Measurements from ENCODE around the gene DAP. TPM values are rescaled to one million over a fixed set of nuclear protein-coding genes. Genes with fewer than 3 reads are reported as not detected.

Gene DAP
- total RNA-seq, 6 donors from 2014 or later, result 38.8 to 101 (median 77.6) TPM

DNA sequence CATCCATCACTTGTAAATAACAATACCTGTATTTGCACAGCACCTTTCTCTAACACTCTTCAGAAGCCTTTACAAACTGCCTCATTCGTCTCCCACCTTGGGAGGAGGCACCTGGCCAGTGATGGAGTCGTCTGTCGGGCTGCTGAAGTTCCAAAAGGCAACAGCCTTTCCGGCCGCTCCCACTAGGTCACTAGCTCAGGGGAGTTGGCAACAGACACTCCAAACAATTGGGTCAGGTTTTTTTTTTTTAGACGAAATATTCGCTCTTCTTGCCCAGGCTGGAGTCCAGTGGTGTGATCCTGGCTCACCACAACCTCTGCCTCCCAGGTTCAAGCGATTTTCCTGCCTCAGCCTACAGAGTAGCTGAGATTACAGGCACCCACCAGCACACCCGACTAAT, 4.0 kb downstream of the DAP start:
- ATAC-seq (ENCODE audit: low FRiP score in 2 of 2), result no peak
- no peak for DNase-seq
- no peak for TF ChIP-seq POLR2A (IDR thresholded peaks at IDR 0.05)
- no peak for TF ChIP-seq POLR2AphosphoS5 (IDR thresholded peaks at IDR 0.05)
- 87 to 89% methylated on average over 9 of the region's 9 CpGs for WGBS, 2 donors
- no peak overlapping the region for H3K27ac ChIP-seq
- no peaks in the 10 kb centered on the region for H3K9me3 ChIP-seq
- no peak overlapping the region for H3K4me3 ChIP-seq
- H3K36me3 ChIP-seq, result peaks cover 0 to 15% (median 3%) of the 10 kb centered on the region in 4 donors
- peaks cover 13 to 44% (median 27%) of the 10 kb centered on the region in 4 donors for H3K4me1 ChIP-seq
- no peaks in the 10 kb centered on the region for H3K27me3 ChIP-seq

DNA sequence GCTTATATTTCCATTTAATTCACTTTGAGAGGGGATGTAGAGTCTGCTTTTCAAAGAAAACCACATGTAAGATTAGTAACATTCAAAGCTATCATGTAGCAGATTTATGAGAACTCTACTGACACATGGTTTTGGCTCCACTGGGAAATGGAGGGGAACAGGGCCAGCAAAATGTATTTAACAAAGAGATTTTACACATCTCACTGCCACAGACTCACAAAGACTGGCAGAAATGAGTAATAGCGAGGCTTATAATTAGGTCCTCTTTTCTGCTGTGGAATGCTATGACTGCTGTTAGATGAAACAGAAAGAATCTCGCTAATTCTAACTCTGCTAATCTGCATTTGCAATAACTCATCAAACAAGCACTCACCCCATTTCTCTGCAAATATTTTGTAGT, 4.5 kb downstream of the DAP start:
- TF ChIP-seq EP300 (IDR thresholded peaks at IDR 0.05) (no peak), POLR2AphosphoS5 (IDR thresholded peaks at IDR 0.05) (no peak), POLR2A (IDR thresholded peaks at IDR 0.05) (no peak)
- TF ChIP-seq, protein P1, sequence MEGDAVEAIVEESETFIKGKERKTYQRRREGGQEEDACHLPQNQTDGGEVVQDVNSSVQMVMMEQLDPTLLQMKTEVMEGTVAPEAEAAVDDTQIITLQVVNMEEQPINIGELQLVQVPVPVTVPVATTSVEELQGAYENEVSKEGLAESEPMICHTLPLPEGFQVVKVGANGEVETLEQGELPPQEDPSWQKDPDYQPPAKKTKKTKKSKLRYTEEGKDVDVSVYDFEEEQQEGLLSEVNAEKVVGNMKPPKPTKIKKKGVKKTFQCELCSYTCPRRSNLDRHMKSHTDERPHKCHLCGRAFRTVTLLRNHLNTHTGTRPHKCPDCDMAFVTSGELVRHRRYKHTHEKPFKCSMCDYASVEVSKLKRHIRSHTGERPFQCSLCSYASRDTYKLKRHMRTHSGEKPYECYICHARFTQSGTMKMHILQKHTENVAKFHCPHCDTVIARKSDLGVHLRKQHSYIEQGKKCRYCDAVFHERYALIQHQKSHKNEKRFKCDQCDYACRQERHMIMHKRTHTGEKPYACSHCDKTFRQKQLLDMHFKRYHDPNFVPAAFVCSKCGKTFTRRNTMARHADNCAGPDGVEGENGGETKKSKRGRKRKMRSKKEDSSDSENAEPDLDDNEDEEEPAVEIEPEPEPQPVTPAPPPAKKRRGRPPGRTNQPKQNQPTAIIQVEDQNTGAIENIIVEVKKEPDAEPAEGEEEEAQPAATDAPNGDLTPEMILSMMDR (IDR thresholded peaks at IDR 0.05), result no peak
- H3K9me3 ChIP-seq, result no peaks in the 10 kb centered on the region
- H3K4me3 ChIP-seq, result no peak overlapping the region
- ATAC-seq (ENCODE audit: low FRiP score in 2 of 2), result no peak
- WGBS, 2 donors, result 72 to 73% methylated on average over 2 of the region's 2 CpGs
- H3K36me3 ChIP-seq, result peaks cover 0 to 15% (median 3%) of the 10 kb centered on the region in 4 donors
- H3K27ac ChIP-seq, result no peak overlapping the region
- DNase-seq, result no peak
- H3K27me3 ChIP-seq, result no peaks in the 10 kb centered on the region
- H3K4me1 ChIP-seq, result peaks cover 13 to 39% (median 27%) of the 10 kb centered on the region in 4 donors

DNA sequence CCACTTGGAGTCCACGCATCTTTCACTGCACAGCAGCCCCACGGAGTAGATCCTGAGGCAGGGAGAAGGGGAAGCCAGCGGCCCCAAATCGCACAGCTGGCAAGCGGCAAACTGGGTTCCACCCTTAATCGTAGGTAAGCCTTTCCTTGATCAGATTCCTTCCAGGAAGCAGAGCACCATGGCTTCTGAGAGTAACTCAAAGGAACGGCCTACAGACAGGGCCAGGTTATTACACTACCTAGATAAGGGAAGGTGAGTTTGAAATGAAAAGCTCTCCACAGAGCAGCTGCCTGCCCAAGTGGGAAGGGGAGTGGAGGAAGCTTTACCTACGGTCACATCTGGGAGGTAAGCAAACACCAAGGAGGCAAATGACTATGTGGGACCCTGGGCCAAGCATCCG, 7.9 kb downstream of the DAP start:
- no peaks in the 10 kb centered on the region for H3K27me3 ChIP-seq
- 94 to 95% methylated on average over 5 to 9 of the region's 9 CpGs for WGBS, 2 donors
- DNase-seq (no peak), ATAC-seq (ENCODE audit: low FRiP score in 2 of 2) (no peak)
- H3K36me3 ChIP-seq, result peaks cover 0 to 31% (median 9%) of the 10 kb centered on the region in 4 donors
- no peaks in the 10 kb centered on the region for H3K9me3 ChIP-seq
- no peak overlapping the region for H3K27ac ChIP-seq
- no peak overlapping the region for H3K4me3 ChIP-seq
- no peak for TF ChIP-seq POLR2AphosphoS5 (IDR thresholded peaks at IDR 0.05)
- peaks cover 1 to 18% (median 9%) of the 10 kb centered on the region in 4 donors for H3K4me1 ChIP-seq

DNA sequence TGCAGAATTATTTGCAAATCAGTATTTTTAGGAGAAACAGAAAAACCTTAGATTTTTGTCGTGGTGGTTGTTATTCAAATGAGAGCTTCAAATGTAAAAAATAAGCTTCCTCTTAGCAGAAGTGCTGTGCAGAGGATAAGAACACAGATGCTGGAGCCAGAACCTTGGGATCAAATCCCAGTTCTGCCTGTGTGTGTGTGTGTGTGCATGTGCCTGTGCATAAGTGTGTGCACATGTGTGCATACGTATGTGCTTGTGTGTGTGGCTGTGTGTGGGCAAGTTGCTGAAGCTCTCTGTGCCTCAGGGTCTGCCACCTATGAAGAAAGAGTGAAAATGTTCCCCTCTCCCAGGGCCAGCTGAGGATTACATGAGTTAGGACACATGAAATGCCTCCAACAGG, 8.6 kb downstream of the DAP start:
- no peak for TF ChIP-seq POLR2A (IDR thresholded peaks at IDR 0.05)
- TF ChIP-seq POLR2AphosphoS5 (IDR thresholded peaks at IDR 0.05), result no peak
- TF ChIP-seq, protein P1 (IDR thresholded peaks at IDR 0.05), result no peak
- TF ChIP-seq EP300 (IDR thresholded peaks at IDR 0.05), result no peak
- no peak for DNase-seq
- no peak overlapping the region for H3K27ac ChIP-seq
- H3K36me3 ChIP-seq, result peaks cover 0 to 38% (median 15%) of the 10 kb centered on the region in 4 donors
- peaks cover 0 to 11% (median 6%) of the 10 kb centered on the region in 4 donors for H3K4me1 ChIP-seq
- H3K27me3 ChIP-seq, result no peaks in the 10 kb centered on the region
- no peak for ATAC-seq (ENCODE audit: low FRiP score in 2 of 2)
- no peak overlapping the region for H3K4me3 ChIP-seq
- 67 to 91% methylated on average over 1 to 2 of the region's 2 CpGs for WGBS, 2 donors
- H3K9me3 ChIP-seq, result no peaks in the 10 kb centered on the region

DNA sequence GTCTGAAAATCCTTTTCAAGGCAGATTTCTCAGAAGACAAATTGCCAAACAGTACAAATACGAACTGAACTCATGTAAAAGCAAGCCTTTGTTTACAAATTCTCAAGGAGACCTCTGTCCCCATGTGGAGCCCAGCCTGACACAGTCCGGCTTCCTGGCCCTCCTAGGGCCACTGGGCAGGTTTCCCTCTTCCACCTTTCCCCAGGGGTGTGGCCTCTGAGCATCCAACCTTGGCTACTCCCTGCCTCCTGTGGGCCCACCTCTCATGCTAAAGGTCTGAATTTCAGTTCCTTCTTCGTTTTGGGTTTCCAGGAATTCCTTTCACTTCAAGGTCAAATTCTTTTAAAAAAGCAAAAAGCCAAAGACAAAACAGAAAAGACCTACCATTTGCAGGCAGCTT, 10.1 kb downstream of the DAP start:
- no peak for TF ChIP-seq POLR2A (IDR thresholded peaks at IDR 0.05)
- TF ChIP-seq POLR2AphosphoS5 (IDR thresholded peaks at IDR 0.05), result no peak
- no peak for TF ChIP-seq EP300 (IDR thresholded peaks at IDR 0.05)
- TF ChIP-seq, protein P1 (IDR thresholded peaks at IDR 0.05), result no peak
- DNase-seq (no peak), ATAC-seq (ENCODE audit: low FRiP score in 2 of 2) (no peak)
- H3K27me3 ChIP-seq, result no peaks in the 10 kb centered on the region
- no peak overlapping the region for H3K4me3 ChIP-seq
- H3K27ac ChIP-seq, result no peak overlapping the region
- no peaks in the 10 kb centered on the region for H3K9me3 ChIP-seq
- H3K4me1 ChIP-seq, result peaks cover 0 to 12% (median 5%) of the 10 kb centered on the region in 4 donors
- H3K36me3 ChIP-seq, result peaks cover 0 to 53% (median 18%) of the 10 kb centered on the region in 4 donors
- 64 to 70% methylated on average over 3 of the region's 3 CpGs for WGBS, 2 donors
